Measurements from ENCODE around the gene CDH7. TPM values are rescaled to one million over a fixed set of nuclear protein-coding genes. Genes with fewer than 3 reads are reported as not detected.

The CDH7 gene
- total RNA-seq, 4 donors from 2014 or later: not detected

DNA sequence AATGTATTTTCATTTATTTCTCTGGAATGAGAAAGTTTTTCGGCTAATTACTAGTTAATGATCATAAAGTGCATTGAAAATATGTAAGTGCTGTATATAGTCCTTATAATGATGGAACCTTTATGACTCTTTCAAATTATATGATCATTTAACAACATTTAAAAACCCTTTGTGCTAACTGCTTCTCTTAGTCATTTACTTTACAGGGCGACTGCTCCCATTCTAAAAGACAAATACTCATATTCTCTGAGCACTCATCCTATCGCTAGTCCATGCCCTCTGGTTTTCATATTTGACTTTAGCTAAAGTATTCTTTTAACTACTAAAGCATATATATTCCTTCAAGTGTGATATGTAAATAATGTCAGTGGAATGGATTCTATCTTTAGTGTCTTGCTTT lies 168.2 kb downstream of the CDH7 start:
- no peaks in the 10 kb centered on the region for H3K4me1 ChIP-seq
- DNase-seq: no peak
- H3K36me3 ChIP-seq: no peaks in the 10 kb centered on the region
- no peak overlapping the region for H3K4me3 ChIP-seq (replicated peaks in 1 of 3)
- TF ChIP-seq, protein P1, sequence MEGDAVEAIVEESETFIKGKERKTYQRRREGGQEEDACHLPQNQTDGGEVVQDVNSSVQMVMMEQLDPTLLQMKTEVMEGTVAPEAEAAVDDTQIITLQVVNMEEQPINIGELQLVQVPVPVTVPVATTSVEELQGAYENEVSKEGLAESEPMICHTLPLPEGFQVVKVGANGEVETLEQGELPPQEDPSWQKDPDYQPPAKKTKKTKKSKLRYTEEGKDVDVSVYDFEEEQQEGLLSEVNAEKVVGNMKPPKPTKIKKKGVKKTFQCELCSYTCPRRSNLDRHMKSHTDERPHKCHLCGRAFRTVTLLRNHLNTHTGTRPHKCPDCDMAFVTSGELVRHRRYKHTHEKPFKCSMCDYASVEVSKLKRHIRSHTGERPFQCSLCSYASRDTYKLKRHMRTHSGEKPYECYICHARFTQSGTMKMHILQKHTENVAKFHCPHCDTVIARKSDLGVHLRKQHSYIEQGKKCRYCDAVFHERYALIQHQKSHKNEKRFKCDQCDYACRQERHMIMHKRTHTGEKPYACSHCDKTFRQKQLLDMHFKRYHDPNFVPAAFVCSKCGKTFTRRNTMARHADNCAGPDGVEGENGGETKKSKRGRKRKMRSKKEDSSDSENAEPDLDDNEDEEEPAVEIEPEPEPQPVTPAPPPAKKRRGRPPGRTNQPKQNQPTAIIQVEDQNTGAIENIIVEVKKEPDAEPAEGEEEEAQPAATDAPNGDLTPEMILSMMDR (IDR thresholded peaks at IDR 0.05): no peak
- TF ChIP-seq POLR2A (IDR thresholded peaks at IDR 0.05): no peak
- no peak overlapping the region for H3K27ac ChIP-seq
- intact Hi-C loops (cut with DNase I): no loop called here
- H3K9me3 ChIP-seq: no peaks in the 10 kb centered on the region
- no peaks in the 10 kb centered on the region for H3K27me3 ChIP-seq
- 86 to 88% methylated on average over 3 of the region's 3 CpGs for WGBS, 2 donors

DNA sequence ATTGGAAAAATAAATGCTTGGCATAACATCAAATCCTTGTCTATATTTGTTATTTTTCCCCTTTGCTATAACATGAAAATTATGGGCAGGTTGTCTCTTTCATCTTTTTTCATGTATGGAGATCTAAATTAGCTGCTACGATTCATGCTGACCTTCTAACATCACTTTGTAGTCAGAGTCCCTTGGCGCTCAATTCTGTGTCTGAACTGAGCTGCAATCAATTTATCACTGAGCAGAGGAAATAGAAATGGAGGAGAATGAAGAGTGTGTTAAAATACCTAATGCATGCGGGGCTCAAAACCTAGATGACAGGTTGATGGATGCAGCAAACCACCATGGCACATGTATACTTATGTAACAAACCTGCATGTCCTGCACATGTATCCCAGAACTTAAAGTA lies 168.9 kb downstream of the CDH7 start:
- H3K4me1 ChIP-seq: no peaks in the 10 kb centered on the region
- H3K4me3 ChIP-seq (replicated peaks in 1 of 3): no peak overlapping the region
- H3K9me3 ChIP-seq: no peaks in the 10 kb centered on the region
- H3K27ac ChIP-seq: no peak overlapping the region
- H3K36me3 ChIP-seq: no peaks in the 10 kb centered on the region
- intact Hi-C loops (cut with DNase I): no loop called here
- TF ChIP-seq, protein P1 (IDR thresholded peaks at IDR 0.05): no peak
- TF ChIP-seq POLR2A (IDR thresholded peaks at IDR 0.05): no peak
- no peak for DNase-seq
- H3K27me3 ChIP-seq: no peaks in the 10 kb centered on the region
- WGBS, 2 donors: 68 to 70% methylated on average over 3 of the region's 3 CpGs

DNA sequence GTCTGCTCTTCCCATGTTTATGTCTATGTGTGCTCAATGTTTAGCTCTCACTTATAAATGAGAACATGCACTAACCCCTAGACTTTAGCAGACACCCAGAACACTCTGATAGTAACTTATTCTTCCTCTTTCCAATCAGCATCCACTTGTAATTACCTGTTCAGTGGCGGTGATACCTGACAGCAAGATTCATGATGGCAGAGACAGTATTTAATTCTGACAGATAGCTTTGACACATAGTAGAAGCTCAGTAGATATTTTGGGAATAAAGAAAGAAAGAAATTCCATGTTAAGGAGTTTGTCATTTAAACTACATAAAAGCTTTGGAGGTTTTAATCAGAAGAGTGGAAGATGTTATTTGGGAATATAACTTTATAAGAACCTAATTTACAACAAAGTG lies 171.3 kb downstream of the CDH7 start:
- Histone ChIP-seq H3K36me3 (no peaks in the 10 kb centered on the region), H3K4me1 (no peaks in the 10 kb centered on the region), H3K4me3 (replicated peaks in 1 of 3) (no peak overlapping the region), H3K27me3 (no peaks in the 10 kb centered on the region), H3K27ac (no peak overlapping the region), H3K9me3 (no peaks in the 10 kb centered on the region)
- intact Hi-C loops (cut with DNase I): no loop called here
- WGBS, 2 donors: 96% methylated on average over 1 of the region's 1 CpG
- DNase-seq: no peak
- no peak for TF ChIP-seq POLR2A (IDR thresholded peaks at IDR 0.05)
- TF ChIP-seq, protein P1 (IDR thresholded peaks at IDR 0.05): no peak

DNA sequence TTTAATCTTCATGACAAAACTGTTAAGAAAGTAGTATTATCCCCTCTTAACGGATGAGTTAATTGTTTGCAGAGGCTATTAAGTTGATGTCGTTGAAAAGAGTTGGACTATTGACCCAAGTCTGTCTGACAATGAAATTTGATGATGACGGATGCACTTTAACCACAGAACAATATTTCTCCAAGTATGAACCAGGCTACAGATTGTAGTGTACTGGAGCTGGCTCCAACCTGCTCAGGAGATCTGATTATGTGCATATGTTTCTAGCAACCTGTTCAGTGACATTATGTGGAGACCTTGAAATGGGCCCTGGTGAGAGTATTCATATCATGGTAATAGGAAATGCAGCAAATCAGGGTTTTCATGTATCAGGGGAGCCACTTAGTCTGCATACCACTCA lies 174.1 kb downstream of the CDH7 start:
- WGBS, 2 donors: 69 to 75% methylated on average over 3 of the region's 3 CpGs
- intact Hi-C loops (cut with DNase I): no loop called here
- TF ChIP-seq POLR2A (IDR thresholded peaks at IDR 0.05): no peak
- TF ChIP-seq, protein P1 (IDR thresholded peaks at IDR 0.05): no peak
- no peaks in the 10 kb centered on the region for H3K27me3 ChIP-seq
- no peak for DNase-seq
- H3K4me1 ChIP-seq: no peaks in the 10 kb centered on the region
- H3K36me3 ChIP-seq: no peaks in the 10 kb centered on the region
- H3K27ac ChIP-seq: no peak overlapping the region
- H3K4me3 ChIP-seq (replicated peaks in 1 of 3): no peak overlapping the region
- no peaks in the 10 kb centered on the region for H3K9me3 ChIP-seq

DNA sequence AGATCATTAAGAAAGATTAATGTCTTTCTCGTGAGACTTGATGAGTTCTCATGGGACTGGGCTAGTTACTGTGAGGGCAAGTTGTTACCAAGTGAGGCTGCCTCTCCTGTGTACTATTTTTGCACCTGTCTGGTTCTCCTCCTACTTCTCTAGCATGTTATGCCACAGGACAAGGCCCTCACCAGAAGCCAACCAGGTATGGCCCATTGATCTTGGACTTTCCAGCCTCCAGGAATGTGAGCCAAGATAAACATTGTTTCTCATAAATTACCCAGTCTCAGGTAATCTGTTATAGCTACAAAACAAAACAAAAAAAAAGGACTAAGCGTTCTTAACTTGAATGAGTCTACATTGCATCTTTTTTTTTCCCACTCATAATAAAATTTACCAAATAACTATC lies 184.1 kb downstream of the CDH7 start:
- no peaks in the 10 kb centered on the region for H3K9me3 ChIP-seq
- intact Hi-C loops (cut with DNase I): no loop called here
- H3K4me1 ChIP-seq: no peaks in the 10 kb centered on the region
- H3K27me3 ChIP-seq: no peaks in the 10 kb centered on the region
- H3K27ac ChIP-seq: no peak overlapping the region
- no peak for DNase-seq
- no peak overlapping the region for H3K4me3 ChIP-seq (replicated peaks in 1 of 3)
- TF ChIP-seq, protein P1 (IDR thresholded peaks at IDR 0.05): no peak
- no peak for TF ChIP-seq POLR2A (IDR thresholded peaks at IDR 0.05)
- 45 to 47% methylated on average over 2 of the region's 2 CpGs for WGBS, 2 donors
- H3K36me3 ChIP-seq: no peaks in the 10 kb centered on the region

Measured in thyroid gland (tissue), 4 donors.